ENCODE data around the gene PLPPR5.

GRCh38 chr1:99007366-99007765 is 2.7 kb upstream of the PLPPR5 start:
- TF ChIP-seq CTCF (IDR thresholded peaks at IDR 0.05; ENCODE audit: insufficient read depth, low read length, poor library complexity, severe bottlenecking), result no peak
- TF ChIP-seq EZH2phosphoT487 (conservative IDR thresholded peaks at IDR 0.05; ENCODE audit: low read length), result no peak

Measured in SU-DHL-6 (cell line).